Neural cell (in vitro differentiated cells): ENCODE measurements around the gene S1PR4. TPM values are rescaled to one million over a fixed set of nuclear protein-coding genes. Genes with fewer than 3 reads are reported as not detected.
"Not testable (repeated sequence)": the region's sequence is repeated elsewhere in the genome, so short reads cannot be mapped to it uniquely, and the experiment has no call there.

Experiments
- H2AFZ ChIP-seq: fragments of 200-600, 300-800 bp; sonication (generic), shearing (Covaris generic); 2 replicates; pipeline ENCODE4 v1.6.0; 2014; ENCODE audit warnings: low read depth, mild to moderate bottlenecking, antibody characterized with exemption, low read length, moderate library complexity
- H3F3A ChIP-seq: fragments of 200-600 bp; shearing (Covaris generic); 2 replicates; pipeline ENCODE4 v1.6.1; 2016; ENCODE audit warnings: mild to moderate bottlenecking, moderate library complexity, mixed read lengths, antibody characterized with exemption, low read length; ENCODE audit not compliant: insufficient read depth, poor library complexity, severe bottlenecking
- H3K27ac ChIP-seq: fragments of 200-600, 300-800 bp; sonication (generic), shearing (Covaris generic); 2 replicates; pipeline ENCODE4 v1.5.1; 2014; ENCODE audit warnings: mild to moderate bottlenecking, low read length, moderate library complexity
- H3K27me3 ChIP-seq: fragments of 300-800, 200-600 bp; sonication (generic), shearing (Covaris generic); 2 replicates; pipeline ENCODE4 v1.6.0; 2014; ENCODE audit warnings: mild to moderate bottlenecking, low read depth, low read length, moderate library complexity; ENCODE audit not compliant: insufficient read depth
- H3K36me3 ChIP-seq: fragments of 300-800, 200-600 bp; sonication (generic), shearing (Covaris generic); 2 replicates; pipeline ENCODE4 v1.5.1; 2014; ENCODE audit warnings: mild to moderate bottlenecking, antibody characterized with exemption, low read length, moderate library complexity; ENCODE audit not compliant: insufficient read depth
- H3K4me2 ChIP-seq: fragments of 300-800, 200-600 bp; sonication (generic), shearing (Covaris generic); 2 replicates; pipeline ENCODE4 v1.6.0; 2014; ENCODE audit warnings: mild to moderate bottlenecking, low read length
- H3K4me3 ChIP-seq: fragments of 300-800, 200-600 bp; sonication (generic), shearing (Covaris generic); 2 replicates; pipeline ENCODE4 v1.5.1; 2014; ENCODE audit warnings: mild to moderate bottlenecking, low read length, moderate library complexity
- H3K79me2 ChIP-seq: fragments of 200-600 bp; shearing (Covaris generic); replicated peaks from 2 replicates; pipeline ENCODE4 v1.6.0; 2014; ENCODE audit warnings: mild to moderate bottlenecking, low read length, moderate library complexity; ENCODE audit not compliant: insufficient read depth
- H3K9ac ChIP-seq: fragments of 300-800, 200-600 bp; sonication (generic), shearing (Covaris generic); 2 replicates; pipeline ENCODE4 v1.6.1; 2016; ENCODE audit warnings: mild to moderate bottlenecking, low read length, mixed read lengths
- H3K9me2 ChIP-seq: fragments of 200-600 bp; shearing (Covaris generic); 2 replicates; pipeline ENCODE4 v1.6.1; 2016; ENCODE audit warnings: mild to moderate bottlenecking, low read length, mixed read lengths; ENCODE audit not compliant: insufficient read depth
- H3K9me3 ChIP-seq: fragments of 200-600, 300-800 bp; sonication (generic), shearing (Covaris generic); 2 replicates; pipeline ENCODE4 v1.6.1; 2016; ENCODE audit warnings: mild to moderate bottlenecking, mixed run types, low read length, moderate library complexity, mixed read lengths
- H4K20me1 ChIP-seq: fragments of 200-600 bp; shearing (Covaris generic); 2 replicates; pipeline ENCODE4 v1.6.1; 2016; ENCODE audit warnings: mild to moderate bottlenecking, mixed run types; ENCODE audit not compliant: insufficient read depth
- EP300 ChIP-seq: fragments of 450-650 bp; conservative IDR thresholded peaks from 2 replicates; pipeline ENCODE4 v1.6.1; 2014; ENCODE audit warnings: antibody characterized with exemption, mild to moderate bottlenecking, moderate library complexity; ENCODE audit not compliant: poor library complexity, severe bottlenecking
- EZH2 ChIP-seq: fragments of 200-600, 300-800 bp; shearing (Covaris generic), sonication (generic); IDR thresholded peaks from 2 replicates; pipeline ENCODE4 v1.6.1; 2014; ENCODE audit warnings: antibody characterized with exemption, low read length, borderline replicate concordance, mild to moderate bottlenecking; ENCODE audit not compliant: insufficient read depth, poor library complexity, severe bottlenecking
- MXI1 ChIP-seq: fragments of 450-650 bp; conservative IDR thresholded peaks from 2 replicates; pipeline ENCODE4 v1.6.1; 2014; ENCODE audit warnings: antibody characterized with exemption, mild to moderate bottlenecking; ENCODE audit not compliant: poor library complexity, severe bottlenecking
- POLR2AphosphoS5 ChIP-seq: IDR thresholded peaks from 2 replicates; pipeline ENCODE4 v1.6.1; 2012
- RAD21 ChIP-seq: fragments of 450-650 bp; conservative IDR thresholded peaks from 2 replicates; pipeline ENCODE4 v1.6.1; 2014; ENCODE audit warnings: antibody characterized with exemption, mild to moderate bottlenecking, moderate library complexity
- SMC3 ChIP-seq: fragments of 450-650 bp; conservative IDR thresholded peaks from 2 replicates; pipeline ENCODE4 v1.6.1; 2014; ENCODE audit warnings: antibody characterized with exemption, mild to moderate bottlenecking, moderate library complexity; ENCODE audit not compliant: poor library complexity
- TAF1 ChIP-seq: IDR thresholded peaks from 2 replicates; pipeline ENCODE4 v1.6.1; 2012; ENCODE audit warnings: low read depth
- polyA plus RNA-seq: library from polyadenylated mRNA; depleted of rRNA; stranded (reverse); fragments of >200 nt; gene quantifications from 2 replicates; pipeline ENCODE4 v1.2.3, GENCODE V29; 2014
- TF ChIP-seq, protein P1 (sequence below): IDR thresholded peaks from 2 replicates; pipeline ENCODE4 v1.6.1; 2012; ENCODE audit warnings: borderline replicate concordance
- TF ChIP-seq, protein P2 (sequence below): fragments of 450-650 bp; IDR thresholded peaks from 2 replicates; pipeline ENCODE4 v1.5.1; 2014; ENCODE audit warnings: antibody characterized with exemption, mild to moderate bottlenecking, moderate library complexity; ENCODE audit not compliant: poor library complexity, severe bottlenecking

S1PR4 gene
- polyA plus RNA-seq, 1 donor from 2014 or later: not detected

DNA sequence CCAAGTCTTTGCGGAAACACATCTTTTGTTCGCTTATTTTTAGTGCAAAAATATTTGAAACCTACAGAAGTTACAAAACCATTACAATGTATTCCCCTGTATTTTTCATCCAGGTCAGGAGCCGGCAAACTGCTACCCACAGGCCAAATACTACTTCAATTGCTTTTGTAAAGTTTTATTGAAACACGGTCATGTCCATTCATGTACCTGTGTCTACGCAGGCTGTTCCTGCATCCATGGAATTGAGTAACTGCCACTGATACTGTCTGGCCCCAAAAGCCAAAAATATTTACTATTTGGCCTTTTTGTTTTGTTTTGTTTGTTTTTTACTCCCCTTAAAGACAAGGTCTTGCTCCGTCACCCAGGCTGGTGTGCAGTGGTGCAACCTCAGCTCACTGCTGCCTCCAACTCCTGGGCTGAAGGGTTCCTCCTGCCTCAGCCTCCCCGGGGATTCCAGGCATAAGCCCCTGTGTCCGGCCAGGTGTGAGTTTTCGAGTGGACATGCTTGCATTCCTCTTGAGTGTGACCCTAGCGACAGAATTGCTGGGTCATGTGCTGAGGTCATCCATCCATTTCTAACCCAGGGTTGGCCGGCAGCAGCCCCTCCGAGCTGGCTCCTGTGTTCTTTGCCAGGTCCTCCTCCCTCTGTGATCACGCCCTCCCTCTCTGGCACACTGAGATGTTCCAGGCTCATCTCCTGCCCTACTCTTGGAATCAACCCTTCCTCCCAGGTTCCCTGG is 10.9 kb upstream of the S1PR4 start:
- Histone ChIP-seq H3K36me3 (no peaks in the 10 kb centered on the region), H3K79me2 (no peaks in the 10 kb centered on the region), H3K27ac (no peak overlapping the region), H3K4me2 (no peak overlapping the region), H3K4me3 (no peak overlapping the region), H2AFZ (no peak overlapping the region), H3K9ac (no peak overlapping the region), H4K20me1 (no peaks in the 10 kb centered on the region), H3F3A (no peaks in the 10 kb centered on the region), H3K9me3 (no peaks in the 10 kb centered on the region), H3K27me3 (no peaks in the 10 kb centered on the region), H3K9me2 (no peaks in the 10 kb centered on the region)
- TF ChIP-seq SMC3: no peak
- TF ChIP-seq EP300: no peak
- no peak for TF ChIP-seq MXI1
- TF ChIP-seq, protein P1, sequence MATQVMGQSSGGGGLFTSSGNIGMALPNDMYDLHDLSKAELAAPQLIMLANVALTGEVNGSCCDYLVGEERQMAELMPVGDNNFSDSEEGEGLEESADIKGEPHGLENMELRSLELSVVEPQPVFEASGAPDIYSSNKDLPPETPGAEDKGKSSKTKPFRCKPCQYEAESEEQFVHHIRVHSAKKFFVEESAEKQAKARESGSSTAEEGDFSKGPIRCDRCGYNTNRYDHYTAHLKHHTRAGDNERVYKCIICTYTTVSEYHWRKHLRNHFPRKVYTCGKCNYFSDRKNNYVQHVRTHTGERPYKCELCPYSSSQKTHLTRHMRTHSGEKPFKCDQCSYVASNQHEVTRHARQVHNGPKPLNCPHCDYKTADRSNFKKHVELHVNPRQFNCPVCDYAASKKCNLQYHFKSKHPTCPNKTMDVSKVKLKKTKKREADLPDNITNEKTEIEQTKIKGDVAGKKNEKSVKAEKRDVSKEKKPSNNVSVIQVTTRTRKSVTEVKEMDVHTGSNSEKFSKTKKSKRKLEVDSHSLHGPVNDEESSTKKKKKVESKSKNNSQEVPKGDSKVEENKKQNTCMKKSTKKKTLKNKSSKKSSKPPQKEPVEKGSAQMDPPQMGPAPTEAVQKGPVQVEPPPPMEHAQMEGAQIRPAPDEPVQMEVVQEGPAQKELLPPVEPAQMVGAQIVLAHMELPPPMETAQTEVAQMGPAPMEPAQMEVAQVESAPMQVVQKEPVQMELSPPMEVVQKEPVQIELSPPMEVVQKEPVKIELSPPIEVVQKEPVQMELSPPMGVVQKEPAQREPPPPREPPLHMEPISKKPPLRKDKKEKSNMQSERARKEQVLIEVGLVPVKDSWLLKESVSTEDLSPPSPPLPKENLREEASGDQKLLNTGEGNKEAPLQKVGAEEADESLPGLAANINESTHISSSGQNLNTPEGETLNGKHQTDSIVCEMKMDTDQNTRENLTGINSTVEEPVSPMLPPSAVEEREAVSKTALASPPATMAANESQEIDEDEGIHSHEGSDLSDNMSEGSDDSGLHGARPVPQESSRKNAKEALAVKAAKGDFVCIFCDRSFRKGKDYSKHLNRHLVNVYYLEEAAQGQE: no peak
- TF ChIP-seq RAD21: no peak
- TF ChIP-seq POLR2AphosphoS5: no peak
- TF ChIP-seq, protein P2, sequence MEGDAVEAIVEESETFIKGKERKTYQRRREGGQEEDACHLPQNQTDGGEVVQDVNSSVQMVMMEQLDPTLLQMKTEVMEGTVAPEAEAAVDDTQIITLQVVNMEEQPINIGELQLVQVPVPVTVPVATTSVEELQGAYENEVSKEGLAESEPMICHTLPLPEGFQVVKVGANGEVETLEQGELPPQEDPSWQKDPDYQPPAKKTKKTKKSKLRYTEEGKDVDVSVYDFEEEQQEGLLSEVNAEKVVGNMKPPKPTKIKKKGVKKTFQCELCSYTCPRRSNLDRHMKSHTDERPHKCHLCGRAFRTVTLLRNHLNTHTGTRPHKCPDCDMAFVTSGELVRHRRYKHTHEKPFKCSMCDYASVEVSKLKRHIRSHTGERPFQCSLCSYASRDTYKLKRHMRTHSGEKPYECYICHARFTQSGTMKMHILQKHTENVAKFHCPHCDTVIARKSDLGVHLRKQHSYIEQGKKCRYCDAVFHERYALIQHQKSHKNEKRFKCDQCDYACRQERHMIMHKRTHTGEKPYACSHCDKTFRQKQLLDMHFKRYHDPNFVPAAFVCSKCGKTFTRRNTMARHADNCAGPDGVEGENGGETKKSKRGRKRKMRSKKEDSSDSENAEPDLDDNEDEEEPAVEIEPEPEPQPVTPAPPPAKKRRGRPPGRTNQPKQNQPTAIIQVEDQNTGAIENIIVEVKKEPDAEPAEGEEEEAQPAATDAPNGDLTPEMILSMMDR: no peak
- no peak for TF ChIP-seq TAF1
- no peak for TF ChIP-seq EZH2

DNA sequence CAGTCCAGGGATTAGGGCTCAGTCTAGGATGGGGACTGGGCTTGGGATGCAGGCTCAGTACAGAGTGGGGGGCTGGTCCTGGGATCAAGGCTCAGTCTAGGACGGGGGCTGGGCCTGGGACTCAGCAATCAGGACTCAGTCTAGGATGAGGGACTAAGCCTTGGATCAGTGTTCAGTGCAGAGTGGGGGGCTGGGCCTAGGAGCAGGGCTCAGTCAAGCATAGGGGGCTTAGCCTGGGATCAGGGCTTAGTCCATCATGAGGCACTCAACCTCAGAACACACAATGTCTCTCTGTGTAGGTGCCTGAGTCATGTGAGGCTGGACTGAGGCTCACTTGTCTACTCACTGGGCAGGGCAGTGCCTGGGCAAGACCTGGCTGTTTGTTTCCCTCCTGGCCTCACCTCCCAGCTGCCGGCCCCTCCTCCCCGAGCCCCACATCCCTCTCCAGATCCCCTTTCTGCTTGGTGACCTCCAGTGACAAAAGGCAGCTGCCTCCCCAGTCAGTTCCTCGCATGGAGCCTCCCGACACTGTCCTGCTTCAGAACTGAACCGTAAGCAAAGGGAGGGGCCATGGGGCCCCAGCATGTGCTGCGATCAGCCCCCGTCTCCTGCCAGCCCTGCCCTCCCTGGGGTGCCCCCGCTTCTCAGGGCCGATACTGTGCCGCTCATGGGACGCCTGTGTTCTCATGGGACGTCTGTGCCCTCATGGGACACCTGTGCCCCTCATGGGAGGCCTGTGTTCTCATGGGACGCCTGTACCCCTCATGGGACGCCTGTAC is 6.5 kb upstream of the S1PR4 start:
- no peak for TF ChIP-seq MXI1
- TF ChIP-seq EP300: no peak
- TF ChIP-seq, protein P1: no peak
- TF ChIP-seq, protein P2: no peak
- no peak for TF ChIP-seq SMC3
- TF ChIP-seq RAD21: no peak
- no peak for TF ChIP-seq TAF1
- TF ChIP-seq POLR2AphosphoS5: no peak
- no peaks in the 10 kb centered on the region for H3K9me3 ChIP-seq

DNA sequence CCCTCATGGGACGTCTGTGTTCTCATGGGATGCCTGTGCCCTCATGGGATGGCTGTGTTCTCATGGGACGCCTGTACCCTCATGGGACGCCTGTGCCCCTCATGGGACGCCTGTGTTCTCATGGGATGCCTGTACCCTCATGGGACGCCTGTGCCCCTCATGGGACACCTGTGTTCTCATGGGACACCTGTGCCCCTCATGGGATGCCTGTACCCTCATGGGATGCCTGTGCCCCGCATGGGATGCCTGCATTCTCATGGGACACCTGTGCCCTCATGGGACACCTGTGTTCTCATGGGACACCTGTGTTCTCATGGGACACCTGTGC is 5.9 kb upstream of the S1PR4 start:
- not testable (repeated sequence) for H3K79me2 ChIP-seq, H3F3A ChIP-seq, H3K9me3 ChIP-seq, H3K9ac ChIP-seq, H3K27me3 ChIP-seq, H3K27ac ChIP-seq, H2AFZ ChIP-seq, H3K4me3 ChIP-seq, H4K20me1 ChIP-seq, H3K4me2 ChIP-seq, H3K9me2 ChIP-seq, H3K36me3 ChIP-seq

More for the DNA sequence above, 6.5 kb upstream of the S1PR4 start:
- Histone ChIP-seq H3F3A (no peaks in the 10 kb centered on the region), H3K9me2 (no peaks in the 10 kb centered on the region), H3K4me3 (no peak overlapping the region), H3K4me2 (no peak overlapping the region), H4K20me1 (no peaks in the 10 kb centered on the region), H3K27me3 (no peaks in the 10 kb centered on the region), H3K79me2 (no peaks in the 10 kb centered on the region), H3K27ac (no peak overlapping the region), H3K36me3 (no peaks in the 10 kb centered on the region), H2AFZ (no peak overlapping the region), H3K9ac (no peak overlapping the region)
